T follicular helper cell (primary cell): ENCODE measurements around the gene LRP1B.

Source experiments
- DNase-seq: peaks from one replicate; pipeline ENCODE4 v3.0.0-alpha.2; 2020; ENCODE audit warnings: low read depth

Gene LRP1B

GRCh38 chr2:140808211-140808610 is 1322.6 kb downstream of the LRP1B start:
- no peak for DNase-seq

- no peak for DNase-seq
Measured at GRCh38 chr2:140804700-140805260, 1326.0 kb downstream of the LRP1B start.

- no peak for DNase-seq
Measured at GRCh38 chr2:140801311-140801710, 1329.5 kb downstream of the LRP1B start.

GRCh38 chr2:140797718-140798117 is 1333.1 kb downstream of the LRP1B start:
- no peak for DNase-seq

GRCh38 chr2:140791802-140792201 is 1339.0 kb downstream of the LRP1B start:
- DNase-seq, result no peak

GRCh38 chr2:140786585-140786984 is 1344.2 kb downstream of the LRP1B start:
- DNase-seq, result no peak

- no peak for DNase-seq
Measured at GRCh38 chr2:140775411-140775810, 1355.4 kb downstream of the LRP1B start.

- DNase-seq, result no peak
Measured at GRCh38 chr2:140770645-140771044, 1360.2 kb downstream of the LRP1B start.

- no peak for DNase-seq
Measured at GRCh38 chr2:140761807-140762206, 1369.0 kb downstream of the LRP1B start.

GRCh38 chr2:140759426-140760156 is 1371.2 kb downstream of the LRP1B start:
- DNase-seq, result no peak

- no peak for DNase-seq
Measured at GRCh38 chr2:140747665-140748064, 1383.2 kb downstream of the LRP1B start.

- DNase-seq, result no peak
Measured at GRCh38 chr2:140747090-140747489, 1383.7 kb downstream of the LRP1B start.

- DNase-seq, result no peak
Measured at GRCh38 chr2:140744379-140744778, 1386.4 kb downstream of the LRP1B start.

GRCh38 chr2:140737006-140737405 is 1393.8 kb downstream of the LRP1B start:
- no peak for DNase-seq

GRCh38 chr2:140734992-140735391 is 1395.8 kb downstream of the LRP1B start:
- DNase-seq, result no peak

GRCh38 chr2:140718999-140719398 is 1411.8 kb downstream of the LRP1B start:
- DNase-seq, result no peak

- DNase-seq, result no peak
Measured at GRCh38 chr2:140717481-140717880, 1413.3 kb downstream of the LRP1B start.

GRCh38 chr2:140714586-140714985 is 1416.2 kb downstream of the LRP1B start:
- DNase-seq, result no peak

- no peak for DNase-seq
Measured at GRCh38 chr2:140711867-140712266, 1418.9 kb downstream of the LRP1B start.

- DNase-seq, result no peak
Measured at GRCh38 chr2:140701726-140702125, 1429.1 kb downstream of the LRP1B start.

GRCh38 chr2:140698636-140699035 is 1432.2 kb downstream of the LRP1B start:
- DNase-seq, result no peak

GRCh38 chr2:140696449-140696848 is 1434.4 kb downstream of the LRP1B start:
- no peak for DNase-seq

- no peak for DNase-seq
Measured at GRCh38 chr2:140695155-140695554, 1435.7 kb downstream of the LRP1B start.

GRCh38 chr2:140687825-140688224 is 1443.0 kb downstream of the LRP1B start:
- DNase-seq, result no peak
